Measurements from ENCODE around the gene TTLL5. TPM values are rescaled to one million over a fixed set of nuclear protein-coding genes. Genes with fewer than 3 reads are reported as not detected.
A peak's percentile ranks its signal among the peaks of the same experiment; 100 is the strongest.

The TTLL5 gene
- total RNA-seq, result 42.5 to 45.8 TPM (median 45.2 TPM) in 3 replicates

GRCh38 chr14:75660630-75661498, at the start of gene TTLL5, which contains the start of gene ERG28:
TTLL5 (plus strand) TSS chr14:75661246; CDS start chr14:75663150, 1,904 bp downstream.
ERG28 (minus strand) TSS chr14:75660876; CDS start chr14:75657502, 3,374 bp downstream.
- peak; percentile 93 to 97 for DNase-seq (ENCODE audit: low spot score in 2 of 2, unreplicated experiment in 2 of 2)
- H3K9me3 Mint-ChIP-seq, result no peaks in the 10 kb centered on the region
- no peaks in the 10 kb centered on the region for H3K27me3 Mint-ChIP-seq (ENCODE audit: low read depth)
- H3K4me3 Mint-ChIP-seq, result peak within 1 kb of the TSS; percentile 99
- peaks cover 24% of the 10 kb centered on the region for H3K4me1 Mint-ChIP-seq
- H3K36me3 Mint-ChIP-seq, result peaks cover 6% of the 10 kb centered on the region
- TF ChIP-seq CTCF (IDR thresholded peaks at IDR 0.05; ENCODE audit: unreplicated experiment), result no peak
- peak within 1 kb of the TSS; percentile 99 for H3K27ac Mint-ChIP-seq

- peaks cover 12% of the 10 kb centered on the region for H3K9me3 Mint-ChIP-seq
- DNase-seq (ENCODE audit: low spot score in 2 of 2, unreplicated experiment in 2 of 2), result no peak
- no peaks in the 10 kb centered on the region for H3K36me3 Mint-ChIP-seq
- TF ChIP-seq CTCF (IDR thresholded peaks at IDR 0.05; ENCODE audit: unreplicated experiment), result no peak
- H3K4me1 Mint-ChIP-seq, result no peaks in the 10 kb centered on the region
- no peaks in the 10 kb centered on the region for H3K27me3 Mint-ChIP-seq (ENCODE audit: low read depth)
- H3K27ac Mint-ChIP-seq, result no peak overlapping the region
- no peak overlapping the region for H3K4me3 Mint-ChIP-seq
Measured at GRCh38 chr14:75612157-75612556, 48.9 kb upstream of the TTLL5 start.

GRCh38 chr14:75614179-75614578, 46.9 kb upstream of the TTLL5 start:
- no peaks in the 10 kb centered on the region for H3K4me1 Mint-ChIP-seq
- H3K27ac Mint-ChIP-seq, result no peak overlapping the region
- no peak for DNase-seq (ENCODE audit: low spot score in 2 of 2, unreplicated experiment in 2 of 2)

GRCh38 chr14:75615200-75615599, 45.8 kb upstream of the TTLL5 start:
- no peaks in the 10 kb centered on the region for H3K27me3 Mint-ChIP-seq (ENCODE audit: low read depth)
- peaks cover 12% of the 10 kb centered on the region for H3K9me3 Mint-ChIP-seq
- H3K4me3 Mint-ChIP-seq, result no peak overlapping the region
- DNase-seq (ENCODE audit: low spot score in 2 of 2, unreplicated experiment in 2 of 2), result no peak
- H3K27ac Mint-ChIP-seq, result no peak overlapping the region
- H3K36me3 Mint-ChIP-seq, result no peaks in the 10 kb centered on the region
- no peak for TF ChIP-seq CTCF (IDR thresholded peaks at IDR 0.05; ENCODE audit: unreplicated experiment)
- no peaks in the 10 kb centered on the region for H3K4me1 Mint-ChIP-seq

More at GRCh38 chr14:75614179-75614578, 46.9 kb upstream of the TTLL5 start:
- no peak for TF ChIP-seq CTCF (IDR thresholded peaks at IDR 0.05; ENCODE audit: unreplicated experiment)
- Mint-ChIP-seq H3K27me3 (ENCODE audit: low read depth) (no peaks in the 10 kb centered on the region), H3K9me3 (peaks cover 12% of the 10 kb centered on the region), H3K36me3 (no peaks in the 10 kb centered on the region), H3K4me3 (no peak overlapping the region)

GRCh38 chr14:75619548-75619947, 41.5 kb upstream of the TTLL5 start:
- H3K36me3 Mint-ChIP-seq, result no peaks in the 10 kb centered on the region
- no peaks in the 10 kb centered on the region for H3K27me3 Mint-ChIP-seq (ENCODE audit: low read depth)
- H3K9me3 Mint-ChIP-seq, result peaks cover 1% of the 10 kb centered on the region
- no peak for DNase-seq (ENCODE audit: low spot score in 2 of 2, unreplicated experiment in 2 of 2)
- H3K27ac Mint-ChIP-seq, result no peak overlapping the region
- no peaks in the 10 kb centered on the region for H3K4me1 Mint-ChIP-seq
- no peak for TF ChIP-seq CTCF (IDR thresholded peaks at IDR 0.05; ENCODE audit: unreplicated experiment)
- no peak overlapping the region for H3K4me3 Mint-ChIP-seq

All from mesothelial cell of epicardium (in vitro differentiated cells).